ENCODE results near the gene VSIG10L2.
"Not testable (repeated sequence)": the region's sequence is repeated elsewhere in the genome, so short reads cannot be mapped to it uniquely, and the experiment has no call there.

The VSIG10L2 gene

DNA sequence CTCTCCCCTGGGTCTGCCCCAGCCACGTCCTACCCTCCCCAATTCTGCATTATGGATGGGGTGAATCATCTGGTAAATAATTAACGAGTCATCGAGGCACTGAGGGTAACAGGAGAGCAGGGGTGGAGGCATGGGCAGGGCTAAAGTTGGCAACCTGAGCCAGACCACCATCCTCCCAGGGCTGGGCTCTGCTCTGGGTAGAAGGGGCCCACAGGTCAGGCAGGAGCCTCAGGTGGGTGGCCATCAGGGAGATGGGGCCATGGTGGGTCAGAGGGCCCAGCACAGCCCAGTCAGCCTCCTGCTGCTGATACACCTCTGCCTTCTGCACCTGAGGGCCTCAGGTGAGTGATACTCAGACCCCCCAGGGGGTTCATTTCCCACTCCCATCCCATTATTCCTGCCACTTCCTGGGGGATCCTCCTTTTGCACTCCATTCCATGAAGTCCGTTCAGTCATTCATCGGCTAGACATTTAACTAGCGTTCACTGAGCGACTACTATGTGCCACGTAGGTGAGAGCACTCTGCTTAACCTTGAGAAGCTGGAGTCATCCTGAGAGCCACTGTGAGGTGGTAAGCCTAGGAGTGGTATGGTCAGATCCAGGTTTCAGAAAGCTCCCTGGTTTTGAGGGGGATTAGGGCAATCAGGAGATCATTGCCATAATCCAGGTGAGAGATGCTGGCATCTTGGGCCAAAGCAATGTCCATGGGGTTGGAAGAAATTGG lies at the start of gene VSIG10L2:
Gene VSIG10L2, plus strand, starts transcription at position 248 of the 724 bp plus-strand sequence. Its CDS starts 12 bp downstream, at position 260.
- no peak for DNase-seq

DNA sequence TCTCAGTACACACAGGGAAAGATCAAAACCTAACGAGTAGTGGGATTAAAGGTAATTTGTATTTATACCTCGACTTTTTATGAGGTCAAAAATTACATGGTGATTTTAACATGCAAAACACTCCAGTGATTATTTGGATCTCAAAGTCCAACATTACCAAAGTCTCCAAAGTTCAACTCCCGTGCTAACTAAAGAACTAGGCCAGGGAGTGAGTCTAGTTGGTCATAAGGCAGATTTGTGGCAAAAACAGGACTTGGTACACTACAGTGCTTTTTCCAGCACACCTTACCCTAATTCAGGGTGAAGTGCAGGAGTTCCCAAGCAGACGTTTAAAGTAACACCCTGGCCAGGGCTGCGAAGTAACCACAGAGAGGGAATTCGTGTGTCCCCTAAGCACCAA lies 44.0 kb upstream of the VSIG10L2 start:
- no peak for DNase-seq

DNA sequence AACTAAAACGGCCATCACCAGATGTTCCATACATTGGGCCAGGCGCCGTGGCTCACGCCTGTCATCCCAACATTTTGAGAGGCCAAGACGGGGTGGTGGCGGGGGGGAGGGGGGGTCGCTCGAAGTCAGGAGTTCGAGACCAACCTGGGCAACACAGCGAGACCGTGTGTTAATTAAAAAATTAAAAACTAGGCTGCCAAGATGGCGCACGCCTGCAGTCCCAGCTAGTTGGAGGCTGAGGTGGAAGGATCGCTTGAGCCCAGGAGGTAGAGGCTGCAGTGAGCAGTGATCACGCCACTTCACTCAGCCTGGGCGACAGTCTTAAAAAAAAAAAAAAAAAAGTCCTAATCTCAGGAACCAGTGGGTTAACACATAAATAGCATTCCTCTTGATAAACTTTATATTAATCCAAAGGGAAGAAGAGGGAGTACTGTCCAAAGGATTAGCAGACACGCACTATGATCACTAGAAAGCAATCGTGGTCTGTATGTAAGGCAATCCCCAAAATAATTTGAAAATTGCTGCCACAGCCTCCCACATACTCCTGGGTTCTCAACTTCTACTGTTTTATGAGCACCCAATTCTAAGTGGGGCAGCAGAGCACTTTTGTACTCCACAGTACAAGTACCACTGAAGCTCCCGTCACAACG lies 43.4 kb upstream of the VSIG10L2 start:
- DNase-seq = no peak

DNA sequence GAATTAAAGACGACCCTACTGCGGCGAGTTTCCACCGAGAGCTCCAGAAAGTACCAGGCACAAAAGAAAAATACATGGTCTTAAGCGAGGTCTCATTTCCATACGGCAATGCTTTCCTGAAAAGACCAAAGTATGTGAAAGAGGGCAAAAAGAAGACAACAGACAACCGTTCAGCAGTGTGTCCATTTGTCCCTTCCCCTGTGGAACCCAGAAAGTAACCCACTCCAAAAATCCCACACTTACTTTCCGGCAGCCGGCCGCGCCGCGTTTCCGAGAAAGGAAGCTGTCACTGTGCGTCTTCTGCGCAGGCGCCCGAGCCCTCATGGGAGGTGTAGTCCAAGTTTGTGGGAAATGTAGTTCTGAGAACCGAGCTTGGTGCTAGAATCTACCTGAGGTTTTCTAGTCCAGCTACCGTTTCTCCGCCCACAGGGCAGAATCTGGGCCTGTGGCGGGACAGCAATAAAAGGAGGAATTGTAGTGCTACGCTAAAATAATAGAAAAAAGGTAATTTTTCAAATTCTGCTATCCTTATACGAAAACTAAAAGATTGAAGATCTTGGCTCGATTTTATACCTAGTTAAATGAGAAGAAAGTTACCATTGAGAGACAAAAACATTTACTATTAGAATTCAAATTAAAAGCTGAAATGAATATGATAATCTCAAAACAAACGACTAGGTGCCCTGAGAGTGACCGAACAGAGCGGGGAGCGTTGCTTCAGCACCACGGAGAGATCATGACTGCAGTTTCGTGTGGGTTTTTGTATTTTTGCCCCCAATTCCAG lies 42.7 kb upstream of the VSIG10L2 start, which contains the start of gene PUS3:
Gene PUS3, minus strand, starts transcription at position 280 of the 784 bp plus-strand sequence. CDS start 6,922 bp downstream, outside the sequence.
- DNase-seq = peak; percentile 92

DNA sequence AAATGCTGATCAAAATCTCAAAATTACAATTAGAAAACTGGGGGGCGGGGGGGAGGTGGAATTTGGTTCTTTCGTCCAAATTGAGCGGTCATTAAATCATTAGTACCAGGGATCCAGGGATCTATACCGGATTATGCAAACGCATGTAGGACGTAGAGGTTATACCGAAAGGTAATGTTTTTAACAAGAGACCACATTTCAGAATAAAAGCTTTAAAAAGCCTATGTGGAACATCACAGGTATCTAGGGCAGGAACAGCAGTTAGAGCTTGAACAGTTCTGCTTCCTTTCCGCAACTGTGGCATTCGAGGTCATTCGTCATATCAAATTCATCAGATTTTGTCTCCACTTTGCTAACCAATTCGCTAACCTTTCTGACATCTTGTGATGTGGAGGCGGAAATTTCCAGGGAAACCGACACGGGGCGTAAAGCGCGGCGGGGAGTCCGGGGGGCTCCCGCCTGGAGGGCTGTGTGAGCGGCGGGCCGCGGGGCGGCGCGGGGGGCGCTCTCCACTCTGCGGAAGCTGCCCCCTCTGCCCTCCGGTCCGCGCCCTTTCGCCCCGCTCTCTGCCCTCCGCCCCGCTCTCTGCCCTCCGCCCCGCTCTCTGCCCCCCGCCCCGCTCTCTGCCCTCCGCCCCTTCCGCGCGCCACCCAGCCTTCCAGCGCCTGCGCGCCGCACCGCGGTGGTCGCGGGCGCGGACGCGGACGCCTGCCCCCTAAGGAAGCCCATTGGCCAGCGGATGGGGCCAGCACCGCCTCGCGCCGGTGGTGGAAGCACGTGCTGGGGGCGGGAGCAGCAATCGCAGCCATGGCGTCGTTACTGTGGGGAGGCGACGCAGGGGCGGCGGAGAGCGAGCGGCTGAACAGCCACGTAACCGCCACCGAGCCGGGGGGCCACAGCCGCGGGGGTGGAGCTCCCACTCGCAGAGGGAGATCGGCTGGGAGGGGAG lies 41.9 kb upstream of the VSIG10L2 start, which contains the start of gene DDX25:
Gene DDX25, plus strand, starts transcription at position 798 of the 949 bp plus-strand sequence. Its CDS starts 10 bp downstream, at position 808.
- DNase-seq = peak; percentile 61

DNA sequence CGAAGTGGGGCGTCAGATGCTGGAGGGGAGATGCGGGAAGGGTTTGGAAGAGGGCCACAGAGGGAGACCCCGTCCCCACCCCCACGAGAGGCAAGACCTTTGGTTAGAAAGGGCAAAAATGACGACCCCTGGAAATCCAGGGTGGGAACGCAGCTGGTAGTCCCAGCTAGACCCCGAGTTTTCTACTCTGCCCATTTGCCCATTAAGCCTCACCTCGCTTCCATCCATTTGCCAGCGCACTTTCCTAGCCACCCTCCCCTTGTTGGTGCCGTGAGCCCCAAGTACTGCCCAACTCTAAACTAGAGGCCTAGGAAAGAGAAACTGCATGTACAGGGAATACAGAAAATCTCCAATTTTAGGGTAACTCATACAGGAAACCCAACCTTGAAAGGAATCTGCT lies 41.2 kb upstream of the VSIG10L2 start:
- DNase-seq = no peak

DNA sequence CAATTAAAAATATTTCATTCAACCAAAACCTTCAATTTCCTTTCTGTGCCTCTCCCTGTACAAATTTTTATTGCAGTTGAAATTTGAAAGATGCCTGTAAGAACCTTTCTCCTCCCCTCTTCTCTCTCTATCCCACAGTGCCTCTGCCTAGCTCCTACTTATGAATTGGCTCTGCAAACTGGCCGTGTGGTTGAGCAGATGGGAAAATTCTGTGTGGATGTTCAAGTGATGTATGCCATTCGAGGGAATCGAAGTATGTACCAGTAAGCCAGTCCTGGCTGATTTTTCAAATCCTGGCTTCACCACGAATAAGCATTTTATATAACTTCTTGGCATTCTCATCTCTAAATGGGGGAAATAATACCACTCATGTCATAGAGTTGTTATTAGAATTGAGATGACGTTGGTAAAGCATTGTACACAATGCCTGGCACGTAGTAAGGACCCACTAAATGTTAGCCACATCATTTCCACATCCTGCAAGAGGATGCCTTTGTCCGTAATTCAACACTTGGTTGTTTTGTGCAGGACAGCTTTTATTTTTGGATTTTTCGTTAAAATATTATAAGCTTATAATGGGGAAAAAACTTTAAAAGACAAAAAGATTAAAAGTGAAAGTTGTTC lies 35.5 kb upstream of the VSIG10L2 start:
- no peak for DNase-seq

DNA sequence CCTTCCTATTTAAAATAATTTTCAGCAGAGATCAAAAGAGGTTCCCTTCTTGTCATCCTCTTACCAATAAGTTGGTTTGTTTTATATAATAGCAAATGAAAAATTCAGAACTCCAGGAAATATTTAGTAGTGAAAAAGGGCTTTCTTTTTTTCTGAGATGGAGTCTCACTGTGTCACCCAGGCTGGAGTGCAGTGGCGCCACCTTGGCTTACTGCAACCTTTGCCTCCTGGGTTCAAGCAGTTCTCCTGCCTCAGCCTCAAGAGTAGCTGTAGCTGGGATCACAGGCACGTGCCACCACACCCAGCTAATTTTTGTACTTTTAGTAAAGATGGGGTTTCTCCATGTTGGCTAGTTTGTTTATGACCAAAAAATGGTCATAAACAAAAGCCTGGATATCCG lies 31.2 kb upstream of the VSIG10L2 start:
- not testable (repeated sequence) for DNase-seq

DNA sequence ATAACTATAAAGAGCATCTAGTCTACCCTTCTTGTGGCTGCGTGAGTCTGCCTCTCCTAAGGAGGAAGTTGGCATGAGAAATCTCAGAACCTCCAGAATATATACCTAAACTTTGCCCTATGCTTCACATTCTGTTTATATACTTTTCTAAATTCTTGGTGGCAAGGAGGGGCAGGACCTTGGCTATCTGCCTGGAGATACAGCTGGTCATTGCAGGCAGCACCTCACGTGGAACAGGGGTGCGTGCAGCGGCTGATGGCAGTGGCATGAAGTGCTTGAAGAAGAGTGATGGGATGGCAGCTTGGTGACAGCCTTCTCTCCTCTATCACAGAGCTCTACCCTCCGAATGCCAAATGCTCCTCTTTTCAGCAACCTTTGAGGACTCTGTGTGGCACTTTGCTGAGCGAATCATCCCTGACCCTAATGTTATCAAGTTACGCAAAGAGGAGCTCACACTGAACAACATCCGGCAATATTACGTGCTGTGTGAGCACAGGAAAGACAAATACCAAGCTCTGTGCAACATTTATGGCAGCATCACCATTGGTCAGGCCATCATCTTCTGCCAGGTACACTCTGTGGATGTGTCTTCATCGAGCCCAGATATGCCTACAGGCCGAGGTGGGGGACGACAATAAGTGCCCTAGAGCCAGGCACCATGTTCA lies 29.0 kb upstream of the VSIG10L2 start:
- no peak for DNase-seq

DNA sequence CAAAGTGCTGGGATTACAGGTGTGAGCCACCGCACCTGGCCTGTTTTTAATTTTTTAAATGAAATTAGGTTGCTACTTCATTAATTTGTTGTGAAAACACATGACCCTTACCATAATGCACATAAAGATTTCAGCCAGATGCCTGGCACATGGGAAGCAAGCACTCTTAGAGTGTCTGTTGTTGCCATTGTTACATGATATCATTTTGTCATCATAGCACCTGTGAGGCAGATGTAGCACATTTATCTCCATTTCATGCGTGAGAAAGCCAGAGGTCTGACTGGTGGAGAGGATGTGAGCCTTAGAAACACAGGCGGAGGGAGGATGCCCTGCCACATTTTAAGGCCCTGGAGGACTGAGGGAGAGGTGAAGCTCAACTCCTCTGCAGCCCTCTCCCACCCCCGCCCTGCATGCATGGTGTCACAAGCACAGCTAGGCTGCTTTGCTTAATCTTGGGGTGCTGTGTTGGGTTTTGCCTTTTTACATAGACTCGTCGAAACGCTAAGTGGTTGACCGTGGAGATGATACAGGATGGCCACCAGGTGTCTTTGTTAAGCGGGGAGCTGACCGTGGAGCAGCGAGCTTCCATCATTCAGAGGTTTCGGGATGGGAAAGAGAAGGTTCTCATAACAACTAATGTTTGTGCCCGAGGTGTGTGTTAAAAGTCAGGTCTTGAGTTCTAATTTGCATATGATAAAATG lies 27.6 kb upstream of the VSIG10L2 start:
- DNase-seq = no peak

DNA sequence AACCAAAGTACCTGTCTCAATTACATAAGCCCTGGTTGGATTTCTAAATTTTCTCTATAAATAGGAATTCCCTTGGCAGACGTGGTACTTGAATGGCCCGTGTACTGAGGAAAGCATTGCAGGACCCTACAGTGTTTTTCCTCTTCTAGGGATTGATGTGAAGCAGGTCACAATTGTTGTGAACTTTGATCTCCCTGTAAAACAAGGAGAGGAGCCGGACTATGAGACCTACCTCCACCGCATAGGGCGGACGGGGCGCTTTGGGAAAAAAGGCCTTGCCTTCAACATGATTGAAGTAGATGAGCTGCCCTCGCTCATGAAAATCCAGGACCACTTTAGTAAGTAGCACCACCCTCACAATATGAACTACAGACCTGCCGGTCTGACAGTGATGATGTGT lies 24.8 kb upstream of the VSIG10L2 start:
- DNase-seq = no peak

DNA sequence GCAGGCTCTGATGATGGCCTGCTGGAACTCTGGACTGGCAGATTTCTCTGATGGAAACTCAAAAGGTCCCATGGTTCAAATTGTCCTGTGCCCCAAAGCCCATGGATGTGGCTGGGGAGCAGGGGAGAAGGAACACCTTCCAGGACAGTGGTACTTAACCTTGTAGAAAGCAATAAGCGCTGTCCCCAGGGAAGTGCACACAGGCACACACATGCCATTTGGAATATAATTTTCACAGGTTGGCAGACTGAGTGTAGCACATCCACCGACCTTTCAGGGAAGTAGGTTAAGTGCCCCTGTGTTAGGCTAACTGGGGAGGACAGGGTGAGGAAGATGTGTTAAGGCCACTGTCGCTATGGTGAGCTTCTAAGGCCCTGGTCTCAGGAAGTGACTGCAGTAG lies 23.7 kb upstream of the VSIG10L2 start:
- no peak for DNase-seq

DNA sequence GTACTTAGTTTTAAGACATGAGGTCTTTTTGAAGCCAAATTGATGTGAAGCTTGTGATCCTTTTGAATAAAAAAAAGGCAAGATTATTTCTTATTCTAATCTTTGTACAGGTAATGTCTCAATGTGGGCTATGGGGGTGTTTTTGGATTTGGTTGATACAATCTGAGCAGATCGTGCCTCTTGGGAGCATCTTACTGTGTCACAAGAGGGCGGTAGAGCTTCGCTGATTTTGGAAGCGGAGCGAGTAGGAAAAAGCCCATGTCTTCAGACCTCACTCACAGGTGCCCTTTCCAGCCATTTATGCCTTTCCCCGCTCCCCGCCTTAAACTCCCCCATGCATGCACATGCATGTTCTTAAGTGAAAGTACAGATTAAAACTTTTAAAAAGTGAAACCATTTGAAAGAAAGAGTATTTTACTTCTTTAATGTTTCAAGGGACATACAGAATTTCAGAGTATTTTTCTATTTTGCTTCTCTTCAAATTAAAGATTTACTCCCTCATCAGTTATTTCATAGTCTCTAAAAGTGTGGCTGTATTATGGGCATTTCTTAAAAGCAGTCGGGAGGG lies 22.7 kb upstream of the VSIG10L2 start:
- peak; percentile 69 for DNase-seq

DNA sequence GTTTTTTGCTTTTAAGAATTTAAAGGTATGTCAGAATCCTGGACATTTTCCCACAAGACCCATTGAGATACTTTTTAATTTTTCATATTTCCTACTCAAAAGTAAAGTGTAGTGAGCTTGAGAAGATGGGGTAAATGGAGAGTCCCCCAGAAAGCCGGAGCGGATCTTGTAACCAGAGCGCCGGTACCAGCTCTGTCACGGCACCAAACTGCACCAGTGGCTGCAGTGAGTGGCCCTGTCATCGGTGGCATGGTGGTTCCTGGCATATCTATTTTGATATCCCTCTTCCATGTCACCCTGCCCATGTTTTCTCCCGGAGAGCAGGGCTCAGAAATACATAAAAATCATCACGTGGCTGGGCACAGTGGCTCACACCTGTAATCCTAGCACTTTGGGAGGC lies 22.2 kb upstream of the VSIG10L2 start:
- DNase-seq = no peak

DNA sequence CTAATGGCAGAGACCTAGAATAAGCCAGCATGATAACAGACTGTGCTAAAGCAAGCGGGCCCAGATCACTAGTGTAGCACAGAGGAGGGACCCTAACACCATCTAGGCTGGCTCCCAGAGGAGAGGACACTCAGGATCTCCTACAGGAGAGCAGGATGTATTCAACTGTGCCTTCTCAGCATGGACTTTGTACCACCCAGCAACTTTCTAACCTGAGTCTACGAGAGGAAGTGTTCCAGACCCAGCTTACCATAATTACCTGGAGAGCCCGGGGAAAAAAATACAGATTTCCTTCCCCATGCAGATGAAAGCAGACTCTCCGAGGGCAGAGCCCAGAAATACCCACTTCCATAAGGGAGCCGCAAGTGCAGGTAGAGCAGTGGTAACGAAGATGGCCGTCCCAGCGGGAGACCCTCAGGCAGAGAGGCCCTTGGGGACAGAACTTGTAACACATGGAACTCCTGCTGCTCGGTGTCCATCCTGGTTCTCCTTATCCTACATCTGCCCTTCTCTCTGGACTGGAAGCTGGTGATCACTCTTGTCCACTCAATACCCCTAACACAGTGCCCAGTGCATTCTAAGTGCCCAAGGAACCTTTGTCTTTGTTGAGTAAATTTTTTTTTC lies 21.3 kb upstream of the VSIG10L2 start:
- DNase-seq = no peak

DNA sequence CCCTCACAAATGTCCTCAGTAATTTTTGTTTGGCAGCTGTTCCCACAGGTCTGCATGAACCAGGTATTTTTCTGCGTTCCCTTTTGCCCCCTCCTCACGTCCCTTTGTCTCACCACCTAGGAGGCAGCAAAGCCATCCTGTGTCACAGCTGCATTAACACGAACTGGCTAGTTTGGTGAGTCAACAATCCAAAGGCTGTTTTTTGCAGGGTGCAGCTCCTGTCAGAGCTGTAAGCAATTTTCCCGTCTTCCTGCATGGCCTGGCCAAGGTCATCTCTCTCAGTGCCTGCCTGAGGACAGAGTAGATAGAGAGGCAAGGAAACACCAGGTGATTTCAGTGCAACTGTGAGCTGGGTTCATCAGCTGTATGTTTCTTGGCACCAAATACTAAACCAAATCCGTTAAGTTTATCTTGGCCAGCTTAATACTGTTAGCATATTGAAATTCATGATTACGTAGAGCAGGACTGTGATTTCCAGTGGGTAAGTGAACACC lies 20.6 kb upstream of the VSIG10L2 start:
- no peak for DNase-seq

DNA sequence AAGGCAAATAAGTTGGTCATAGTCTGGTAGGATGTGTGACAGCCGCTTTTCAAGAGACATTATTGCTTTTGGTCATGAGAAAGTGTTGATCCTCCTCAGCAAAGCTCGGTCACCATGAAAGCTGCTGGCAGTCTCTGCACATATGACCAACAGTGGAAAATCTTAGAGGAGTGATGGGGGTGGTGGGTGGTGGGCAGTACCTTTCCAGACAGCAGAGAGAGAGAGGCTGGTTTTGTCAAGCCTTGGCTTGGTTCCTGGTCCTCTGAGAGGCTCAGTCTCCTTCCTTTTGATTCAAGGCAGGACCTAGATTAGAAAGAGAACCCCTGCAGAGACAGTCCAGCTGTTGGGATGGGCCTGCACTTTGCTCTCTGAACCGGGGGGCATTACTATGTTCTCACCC lies 20.0 kb upstream of the VSIG10L2 start:
- DNase-seq = no peak

DNA sequence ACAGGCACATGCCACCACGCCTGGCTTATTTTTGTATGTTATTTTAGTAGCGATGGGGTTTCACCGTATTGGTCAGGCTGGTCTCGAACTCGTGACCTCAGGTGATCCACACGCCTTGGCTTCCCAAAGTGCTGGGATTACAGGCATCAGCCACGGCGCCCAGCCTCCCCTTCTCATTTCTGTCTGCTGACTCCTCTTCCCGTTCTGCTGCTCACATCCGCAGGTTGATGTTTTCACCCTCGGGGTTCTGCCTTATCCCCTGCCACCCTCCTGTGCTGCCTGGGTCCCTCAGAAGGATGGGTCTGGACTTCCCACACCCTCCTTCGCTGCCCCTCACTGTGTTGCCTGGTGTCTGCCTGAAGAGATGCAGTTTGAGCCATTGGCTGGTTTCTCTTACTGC lies 19.2 kb upstream of the VSIG10L2 start:
- no peak for DNase-seq

DNA sequence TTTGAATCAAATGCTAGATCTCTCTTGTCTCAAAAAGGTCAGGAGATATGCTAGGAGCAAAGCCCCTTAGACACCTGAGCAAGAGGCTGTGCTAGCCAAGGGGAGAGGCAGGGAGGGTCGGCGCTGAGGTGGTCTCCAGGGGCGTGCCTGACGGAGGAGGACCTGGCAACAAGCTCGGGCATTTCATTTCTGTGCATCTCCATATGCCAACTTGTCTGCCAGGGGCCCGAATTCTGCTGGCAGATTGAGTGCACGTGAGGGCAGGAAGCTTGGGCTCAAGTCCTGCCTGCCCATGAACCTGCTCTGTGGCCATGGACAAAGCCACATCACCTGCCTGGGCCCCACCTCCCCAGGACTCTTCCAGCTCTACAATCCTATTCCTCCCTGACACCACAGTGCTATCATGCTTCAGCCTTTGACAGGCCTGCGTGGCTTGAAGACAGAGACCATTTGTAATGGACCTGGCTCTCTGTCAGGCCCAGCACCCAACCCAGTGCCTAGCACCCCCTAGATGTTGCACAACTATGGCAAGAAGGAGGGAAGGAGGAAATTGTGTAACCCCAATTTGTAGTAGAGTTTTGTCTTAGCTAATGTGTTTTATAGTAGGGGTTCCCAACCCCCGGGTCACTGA lies 16.3 kb upstream of the VSIG10L2 start:
- DNase-seq = no peak

All from activated CD8-positive, alpha-beta memory T cell treated with anti-CD3 and anti-CD28 coated beads, Interleukin-2, amount 50 U/mL, for 48 hours (primary cell).